ENCODE data around the gene NXPH3.

Gene NXPH3

GRCh38 chr17:49575679-49576087 lies at the start of gene NXPH3:
NXPH3 (plus strand) TSS chr17:49575871; CDS start chr17:49576220, 349 bp downstream.
- TF ChIP-seq Cebpa-rat (IDR thresholded peaks at IDR 0.05), result no peak
- H4K20me1 ChIP-seq, result peaks cover 12% of the 10 kb centered on the region
- peak within 1 kb of the TSS; percentile 55 for H3K9ac ChIP-seq
- H3K9me3 ChIP-seq, result no peaks in the 10 kb centered on the region
- peak within 1 kb of the TSS; percentile 77 for H3K4me3 ChIP-seq
- H3K27ac ChIP-seq, result no peak within 1 kb of the TSS
- peaks cover 20% of the 10 kb centered on the region for H3K4me1 ChIP-seq
- no peaks in the 10 kb centered on the region for H3K36me3 ChIP-seq
- peaks cover 69% of the 10 kb centered on the region for H3K27me3 ChIP-seq
- peak within 1 kb of the TSS; percentile 100 for H3K4me2 ChIP-seq

GRCh38 chr17:49527927-49528651 lies 47.6 kb upstream of the NXPH3 start:
- no peak overlapping the region for H3K4me3 ChIP-seq
- no peak for TF ChIP-seq Cebpa-rat (IDR thresholded peaks at IDR 0.05)
- peaks cover 25% of the 10 kb centered on the region for H3K4me1 ChIP-seq
- H3K27me3 ChIP-seq, result no peaks in the 10 kb centered on the region
- H3K27ac ChIP-seq, result no peak overlapping the region
- H3K36me3 ChIP-seq, result no peaks in the 10 kb centered on the region
- no peaks in the 10 kb centered on the region for H3K9me3 ChIP-seq
- no peaks in the 10 kb centered on the region for H4K20me1 ChIP-seq
- H3K4me2 ChIP-seq, result no peak overlapping the region
- no peak overlapping the region for H3K9ac ChIP-seq

GRCh38 chr17:49528966-49529365 lies 46.7 kb upstream of the NXPH3 start:
- TF ChIP-seq Cebpa-rat (IDR thresholded peaks at IDR 0.05), result no peak
- Histone ChIP-seq H3K4me3 (no peak overlapping the region), H3K4me1 (peaks cover 17% of the 10 kb centered on the region), H3K4me2 (no peak overlapping the region), H3K9me3 (no peaks in the 10 kb centered on the region), H3K27me3 (no peaks in the 10 kb centered on the region), H3K9ac (no peak overlapping the region), H3K27ac (no peak overlapping the region), H3K36me3 (no peaks in the 10 kb centered on the region), H4K20me1 (no peaks in the 10 kb centered on the region)

GRCh38 chr17:49530118-49530517 lies 45.6 kb upstream of the NXPH3 start:
- H3K4me2 ChIP-seq, result no peak overlapping the region
- H3K4me1 ChIP-seq, result peaks cover 5% of the 10 kb centered on the region; the same call in 1 of the 2 replicates
- no peaks in the 10 kb centered on the region for H3K36me3 ChIP-seq
- no peak overlapping the region for H3K4me3 ChIP-seq
- no peaks in the 10 kb centered on the region for H3K27me3 ChIP-seq
- H3K9ac ChIP-seq, result no peak overlapping the region
- H3K9me3 ChIP-seq, result no peaks in the 10 kb centered on the region
- H3K27ac ChIP-seq, result no peak overlapping the region
- H4K20me1 ChIP-seq, result no peaks in the 10 kb centered on the region
- no peak for TF ChIP-seq Cebpa-rat (IDR thresholded peaks at IDR 0.05)

GRCh38 chr17:49543860-49544259 lies 31.8 kb upstream of the NXPH3 start:
- H3K36me3 ChIP-seq, result no peaks in the 10 kb centered on the region
- no peak overlapping the region for H3K9ac ChIP-seq
- no peaks in the 10 kb centered on the region for H4K20me1 ChIP-seq
- H3K4me2 ChIP-seq, result no peak overlapping the region
- no peak overlapping the region for H3K4me3 ChIP-seq
- peaks cover 16% of the 10 kb centered on the region for H3K4me1 ChIP-seq
- peaks cover 20% of the 10 kb centered on the region for H3K9me3 ChIP-seq
- TF ChIP-seq Cebpa-rat (IDR thresholded peaks at IDR 0.05), result no peak
- H3K27me3 ChIP-seq, result no peaks in the 10 kb centered on the region
- H3K27ac ChIP-seq, result no peak overlapping the region

GRCh38 chr17:49545007-49545660 lies 30.5 kb upstream of the NXPH3 start:
- H3K4me3 ChIP-seq, result no peak overlapping the region
- H3K9ac ChIP-seq, result no peak overlapping the region
- H3K27me3 ChIP-seq, result no peaks in the 10 kb centered on the region
- H3K36me3 ChIP-seq, result no peaks in the 10 kb centered on the region
- peaks cover 20% of the 10 kb centered on the region for H3K9me3 ChIP-seq
- TF ChIP-seq Cebpa-rat (IDR thresholded peaks at IDR 0.05), result no peak
- H3K27ac ChIP-seq, result no peak overlapping the region
- no peak overlapping the region for H3K4me2 ChIP-seq
- peaks cover 29% of the 10 kb centered on the region for H3K4me1 ChIP-seq
- no peaks in the 10 kb centered on the region for H4K20me1 ChIP-seq

GRCh38 chr17:49545806-49546545 lies 29.7 kb upstream of the NXPH3 start:
- no peaks in the 10 kb centered on the region for H3K27me3 ChIP-seq
- TF ChIP-seq Cebpa-rat (IDR thresholded peaks at IDR 0.05), result no peak
- peaks cover 38% of the 10 kb centered on the region for H3K4me1 ChIP-seq
- no peak overlapping the region for H3K9ac ChIP-seq
- no peak overlapping the region for H3K4me2 ChIP-seq
- no peak overlapping the region for H3K27ac ChIP-seq
- H3K9me3 ChIP-seq, result peaks cover 15% of the 10 kb centered on the region
- no peaks in the 10 kb centered on the region for H4K20me1 ChIP-seq
- H3K4me3 ChIP-seq, result no peak overlapping the region
- H3K36me3 ChIP-seq, result no peaks in the 10 kb centered on the region

- no peak for TF ChIP-seq Cebpa-rat (IDR thresholded peaks at IDR 0.05)
- peaks cover 41% of the 10 kb centered on the region for H3K4me1 ChIP-seq
- H3K36me3 ChIP-seq, result no peaks in the 10 kb centered on the region
- no peak overlapping the region for H3K9ac ChIP-seq
- H3K9me3 ChIP-seq, result peaks cover 14% of the 10 kb centered on the region
- no peak overlapping the region for H3K4me2 ChIP-seq
- no peak overlapping the region for H3K27ac ChIP-seq
- no peak overlapping the region for H3K4me3 ChIP-seq
- H4K20me1 ChIP-seq, result no peaks in the 10 kb centered on the region
- no peaks in the 10 kb centered on the region for H3K27me3 ChIP-seq
These were observed 28.8 kb upstream of the NXPH3 start for GRCh38 chr17:49546546-49547535.

GRCh38 chr17:49547566-49547965 lies 28.1 kb upstream of the NXPH3 start:
- Histone ChIP-seq H3K9me3 (peaks cover 14% of the 10 kb centered on the region), H3K4me1 (peaks cover 41% of the 10 kb centered on the region), H3K4me3 (no peak overlapping the region), H4K20me1 (no peaks in the 10 kb centered on the region), H3K27ac (no peak overlapping the region), H3K9ac (no peak overlapping the region), H3K4me2 (peak overlapping the region; percentile 80), H3K27me3 (no peaks in the 10 kb centered on the region), H3K36me3 (no peaks in the 10 kb centered on the region)
- TF ChIP-seq Cebpa-rat (IDR thresholded peaks at IDR 0.05), result no peak

All from BLaER1 (cell line).